GM12891 (cell line): ENCODE results near the gene LRRC74B. TPM values are rescaled to one million over a fixed set of nuclear protein-coding genes. Genes with fewer than 3 reads are reported as not detected.
A peak's percentile ranks its signal among the peaks of the same experiment; 100 is the strongest.

Source experiments
- DNase-seq: peaks from one replicate; pipeline ENCODE4 v3.0.0; 2011; ENCODE audit warnings: low spot score; ENCODE audit not compliant: insufficient read length
- FAIRE-seq: peaks from 2 replicates; lab custom pipeline; 2011; peaks lifted over from hg19 to GRCh38; lab: Jason Lieb, UNC
- PAX5 ChIP-seq: IDR thresholded peaks from 2 replicates; pipeline ENCODE4 v1.6.1; 2011; ENCODE audit warnings: low read length, moderate library complexity, mild to moderate bottlenecking; ENCODE audit not compliant: insufficient read depth, severe bottlenecking
- POLR2A ChIP-seq: IDR thresholded peaks from 2 replicates; pipeline ENCODE4 v1.6.1; 2011; ENCODE audit warnings: low read depth, low read length, control low read depth
- POLR2AphosphoS5 ChIP-seq: IDR thresholded peaks from 2 replicates; pipeline ENCODE4 v1.6.1; 2011; ENCODE audit warnings: low read depth, low read length, control low read depth
- POU2F2 ChIP-seq: IDR thresholded peaks from 2 replicates; pipeline ENCODE4 v1.6.1; 2011; ENCODE audit warnings: low read depth, mild to moderate bottlenecking, control low read depth, low read length, moderate library complexity
- SPI1 ChIP-seq: IDR thresholded peaks from 2 replicates; pipeline ENCODE4 v1.6.1; 2011; ENCODE audit warnings: low read depth, low read length, control low read depth
- TAF1 ChIP-seq: IDR thresholded peaks from 2 replicates; pipeline ENCODE4 v1.6.1; 2011; ENCODE audit warnings: low read depth, low read length, control low read depth
- polyA plus RNA-seq: library from polyadenylated mRNA; unstranded; fragments of >200 nt; gene quantifications from one replicate; pipeline ENCODE4 v1.2.1, GENCODE V29; 2012; ENCODE audit warnings: low read depth, missing spikeins, inconsistent platforms; ENCODE audit not compliant: missing spikeins

Gene LRRC74B, protein sequence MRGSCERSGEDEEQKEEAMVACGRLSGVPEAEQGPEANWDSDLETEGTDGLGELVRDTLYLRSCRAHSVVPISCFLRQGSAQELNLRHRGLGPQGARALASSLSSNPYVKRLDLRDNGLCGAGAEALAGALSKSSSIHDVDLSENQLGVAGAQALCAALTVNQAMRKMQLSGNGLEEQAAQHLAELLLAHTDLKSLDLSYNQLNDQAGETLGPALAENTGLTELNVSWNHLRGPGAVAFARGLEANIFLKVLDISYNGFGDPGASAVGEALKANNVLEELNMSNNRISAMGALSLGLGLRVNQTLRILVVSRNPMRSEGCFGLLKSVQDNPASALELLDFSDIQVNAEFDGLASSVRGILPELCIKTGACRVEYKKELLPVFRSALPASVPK
- polyA plus RNA-seq, result not detected

- TF ChIP-seq POU2F2 (no peak), POLR2AphosphoS5 (no peak), PAX5 (no peak), SPI1 (no peak), POLR2A (no peak), TAF1 (no peak)
- DNase-seq (peak; percentile 98), FAIRE-seq (peak; percentile 96)
Measured at GRCh38 chr22:21045585-21046294, at the start of gene LRRC74B. Gene LRRC74B (plus strand): TSS chr22:21045946. CDS start chr22:21045987, 41 bp downstream.

- no peak for TF ChIP-seq PAX5
- TF ChIP-seq POLR2AphosphoS5, result no peak
- no peak for TF ChIP-seq POLR2A
- TF ChIP-seq TAF1, result no peak
- TF ChIP-seq SPI1, result no peak
- TF ChIP-seq POU2F2, result no peak
- DNase-seq, result no peak
- no peak for FAIRE-seq
Measured at GRCh38 chr22:20996031-20996410, 49.7 kb upstream of the LRRC74B start.

- no peak for FAIRE-seq
- TF ChIP-seq POLR2AphosphoS5, result no peak
- peak; percentile 5; the same call in 1 of the 2 replicates for TF ChIP-seq POLR2A
- TF ChIP-seq TAF1, result no peak
- no peak for DNase-seq
Measured at GRCh38 chr22:20996598-20997535, 48.9 kb upstream of the LRRC74B start.

GRCh38 chr22:20997536-20998257 is 48.0 kb upstream of the LRRC74B start:
- FAIRE-seq, result no peak
- TF ChIP-seq POU2F2 (no peak), POLR2AphosphoS5 (peak; percentile 41; the same call in 1 of the 2 replicates)
- DNase-seq, result no peak

GRCh38 chr22:20998411-20999336 is 47.1 kb upstream of the LRRC74B start:
- no peak for DNase-seq
- FAIRE-seq, result peak; percentile 61
- TF ChIP-seq PAX5, result no peak
- no peak; the same call in 1 of the 2 replicates for TF ChIP-seq POLR2AphosphoS5
- TF ChIP-seq SPI1, result no peak
- TF ChIP-seq POLR2A, result peak; percentile 26; the same call in 1 of the 2 replicates
- TF ChIP-seq TAF1, result no peak

GRCh38 chr22:20999350-21000206 is 46.2 kb upstream of the LRRC74B start:
- TF ChIP-seq SPI1, result no peak
- TF ChIP-seq TAF1, result no peak
- TF ChIP-seq POLR2A, result no peak
- no peak for TF ChIP-seq POU2F2
- no peak for TF ChIP-seq POLR2AphosphoS5
- TF ChIP-seq PAX5, result no peak
- DNase-seq (no peak), FAIRE-seq (no peak)
